ENCODE results near the gene PRF1. TPM values are rescaled to one million over a fixed set of nuclear protein-coding genes. Genes with fewer than 3 reads are reported as not detected.
"Not testable (repeated sequence)": the region's sequence is repeated elsewhere in the genome, so short reads cannot be mapped to it uniquely, and the experiment has no call there.

PRF1 gene
- 3.2 TPM for total RNA-seq
- long read RNA-seq, partial matches to known transcripts, result 2 of 6 reads
- long read RNA-seq, other reads (novel, unspliced or antisense), result 0 of 6 reads

- ATAC-seq (peak; percentile 53), DNase-seq (peak; percentile 64)
- intact Hi-C loops (cut with micrococcal nuclease), result no loop called here
Observed at GRCh38 chr10:70602665-70603448, at the start of gene PRF1. TSS of gene PRF1 (minus strand) at chr10:70602741. CDS start at chr10:70600902, 1,839 bp downstream.

- intact Hi-C loops (cut with micrococcal nuclease), result no loop called here
- DNase-seq, result no peak
- no peak for ATAC-seq
Observed at GRCh38 chr10:70651661-70652060, 49.1 kb upstream of the PRF1 start.

- intact Hi-C loops (cut with micrococcal nuclease), result no loop called here
- DNase-seq (no peak), ATAC-seq (no peak)
Observed at GRCh38 chr10:70650718-70651117, 48.2 kb upstream of the PRF1 start.

- intact Hi-C loops (cut with micrococcal nuclease), result no loop called here
- ATAC-seq (no peak), DNase-seq (no peak)
Observed at GRCh38 chr10:70650104-70650503, 47.6 kb upstream of the PRF1 start.

- DNase-seq (no peak), ATAC-seq (no peak)
- intact Hi-C loops (cut with micrococcal nuclease), result no loop called here
Observed at GRCh38 chr10:70649526-70649925, 47.0 kb upstream of the PRF1 start.

GRCh38 chr10:70648427-70648826 lies 45.9 kb upstream of the PRF1 start:
- DNase-seq, result no peak
- ATAC-seq, result no peak
- intact Hi-C loops (cut with micrococcal nuclease), result no loop called here

GRCh38 chr10:70647086-70647485 lies 44.5 kb upstream of the PRF1 start:
- DNase-seq, result no peak
- no peak for ATAC-seq
- intact Hi-C loops (cut with micrococcal nuclease), result no loop called here

GRCh38 chr10:70644959-70645358 lies 42.4 kb upstream of the PRF1 start:
- ATAC-seq; intact Hi-C loops (cut with micrococcal nuclease); DNase-seq: not testable (repeated sequence)

GRCh38 chr10:70643272-70643671 lies 40.7 kb upstream of the PRF1 start:
- ATAC-seq; DNase-seq; intact Hi-C loops (cut with micrococcal nuclease): not testable (repeated sequence)

- intact Hi-C loops (cut with micrococcal nuclease); DNase-seq; ATAC-seq: not testable (repeated sequence)
Observed at GRCh38 chr10:70639640-70640383, 37.3 kb upstream of the PRF1 start.

GRCh38 chr10:70634515-70634914 lies 32.0 kb upstream of the PRF1 start:
- intact Hi-C loops (cut with micrococcal nuclease); ATAC-seq; DNase-seq: not testable (repeated sequence)

- intact Hi-C loops (cut with micrococcal nuclease), result no loop called here
- ATAC-seq (no peak), DNase-seq (no peak)
Observed at GRCh38 chr10:70634011-70634410, 31.5 kb upstream of the PRF1 start.

GRCh38 chr10:70631735-70632134 lies 29.2 kb upstream of the PRF1 start:
- DNase-seq; ATAC-seq; intact Hi-C loops (cut with micrococcal nuclease): not testable (repeated sequence)

- no peak for DNase-seq
- no peak for ATAC-seq
- intact Hi-C loops (cut with micrococcal nuclease), result no loop called here
Observed at GRCh38 chr10:70629338-70629737, 26.8 kb upstream of the PRF1 start.

- ATAC-seq, result no peak
- intact Hi-C loops (cut with micrococcal nuclease), result no loop called here
- DNase-seq, result no peak
Observed at GRCh38 chr10:70626056-70626455, 23.5 kb upstream of the PRF1 start.

GRCh38 chr10:70622981-70623844 lies 20.7 kb upstream of the PRF1 start:
- intact Hi-C loops (cut with micrococcal nuclease), result loop anchor here (2.0 kb wide), 1 partner anchor 38 kb away; no protein-coding TSS in a partner anchor
- DNase-seq (no peak), ATAC-seq (peak; percentile 86)

GRCh38 chr10:70622541-70622940 lies 20.0 kb upstream of the PRF1 start:
- DNase-seq (no peak), ATAC-seq (no peak)
- intact Hi-C loops (cut with micrococcal nuclease), result loop anchor here (2.0 kb wide), 1 partner anchor 38 kb away; no protein-coding TSS in a partner anchor

- DNase-seq, result no peak
- intact Hi-C loops (cut with micrococcal nuclease), result loop anchor here (2.0 kb wide), 1 partner anchor 37 kb away; no protein-coding TSS in a partner anchor
- ATAC-seq, result no peak
Observed at GRCh38 chr10:70621503-70622078, 19.1 kb upstream of the PRF1 start.

GRCh38 chr10:70620020-70620289 lies 17.4 kb upstream of the PRF1 start:
- intact Hi-C loops (cut with micrococcal nuclease), result no loop called here
- DNase-seq (no peak), ATAC-seq (no peak)
